Measurements from ENCODE around the gene PPEF1. TPM values are rescaled to one million over a fixed set of nuclear protein-coding genes. Genes with fewer than 3 reads are reported as not detected.

The PPEF1 gene
- total and polyA plus RNA-seq, 2 of the 4 experiments (the other 2 are of a cell fraction), result not detected

DNA sequence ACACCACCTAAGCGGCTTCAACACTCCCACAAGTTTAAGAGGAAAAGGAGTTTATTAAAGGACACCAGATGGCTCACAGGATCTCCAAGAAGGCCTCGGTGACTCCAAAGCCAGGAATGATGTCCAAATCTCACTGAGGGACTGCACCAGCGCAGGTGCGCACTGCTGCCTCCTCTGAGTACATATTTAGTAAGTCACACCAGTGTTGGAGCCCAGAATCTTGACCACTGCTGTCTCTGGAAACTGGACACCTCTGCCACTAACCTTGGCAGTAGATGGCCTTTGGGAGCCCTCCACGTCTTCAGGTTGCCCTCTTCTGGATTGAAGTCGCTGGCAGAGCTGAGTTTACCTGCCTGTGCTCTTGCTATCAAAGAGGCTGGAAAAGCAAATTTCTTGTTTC, 25.4 kb upstream of the PPEF1 start:
- Histone ChIP-seq H4K5ac (ENCODE audit: low read depth, low read length) (no peak overlapping the region), H3K79me1 (ENCODE audit: low read depth in 1 of 2, low read length in 2 of 2) (no peaks in the 10 kb centered on the region), H3K9me3 (ENCODE audit: control insufficient read depth, insufficient read depth, low read length) (no peaks in the 10 kb centered on the region; the same call in 1 of the 2 replicates), H2AK5ac (ENCODE audit: low read depth, low read length) (no peak overlapping the region), H3K4me2 (ENCODE audit: low read depth, low read length) (no peak overlapping the region), H3K36me3 (ENCODE audit: control insufficient read depth, insufficient read depth, low read length) (no peaks in the 10 kb centered on the region), H4K20me1 (ENCODE audit: insufficient read depth, low read length) (no peaks in the 10 kb centered on the region), H3K56ac (ENCODE audit: extremely low read depth, insufficient read depth, low read length) (no peak overlapping the region), H4K8ac (ENCODE audit: low read depth in 2 of 2, low read length in 2 of 2) (no peak overlapping the region), H2BK15ac (ENCODE audit: low read depth, low read length) (no peak overlapping the region), H3K9ac (ENCODE audit: low read depth, low read length) (no peak overlapping the region), H2AK9ac (replicated peaks; ENCODE audit: low read depth, low read length, poor library complexity) (no peak overlapping the region), H3K27me3 (ENCODE audit: control insufficient read depth, insufficient read depth, low read length) (no peaks in the 10 kb centered on the region), H2BK120ac (ENCODE audit: low read depth, low read length) (no peak overlapping the region), H3K9me1 (ENCODE audit: insufficient read depth, low read length) (no peaks in the 10 kb centered on the region), H3K18ac (ENCODE audit: low read depth, low read length) (no peak overlapping the region), H3K27ac (ENCODE audit: insufficient read depth, low read length) (no peak overlapping the region), H2AFZ (replicated peaks; ENCODE audit: low read length, poor library complexity) (no peak overlapping the region), H3K23ac (ENCODE audit: low read depth, low read length) (no peak overlapping the region), H2BK5ac (ENCODE audit: low read depth, low read length, poor library complexity, severe bottlenecking) (no peak overlapping the region), H3K4me1 (ENCODE audit: control insufficient read depth, insufficient read depth, low read length) (no peaks in the 10 kb centered on the region), H4K91ac (ENCODE audit: insufficient read depth, low read depth, low read length) (no peak overlapping the region), H3K4ac (ENCODE audit: low read depth, low read length) (no peak overlapping the region), H3K4me3 (ENCODE audit: insufficient read depth, low read depth, low read length) (no peak overlapping the region), H3K14ac (replicated peaks; ENCODE audit: low read depth, low read length) (no peak overlapping the region), H2BK20ac (ENCODE audit: low read depth, low read length) (no peak overlapping the region)
- ChIA-PET POLR2A (ENCODE audit: unreplicated experiment) (no interaction called here), CTCF (no interaction called here)
- WGBS, 2 experiments (ENCODE audit: extremely low coverage in 2 of 2, insufficient read length in 1 of 2), result no CpG with 5 or more reads among the region's 6 CpGs
- dilution Hi-C loops (cut with HindIII; ENCODE audit: low sequenced_read_pairs, unreplicated experiment), result no loop called here
- ATAC-seq (ENCODE audit: low read depth), result no peak
- TF ChIP-seq CHD1 (IDR thresholded peaks at IDR 0.05; ENCODE audit: low read depth, low read length) (no peak), MAZ (IDR thresholded peaks at IDR 0.05; ENCODE audit: borderline replicate concordance, low read depth, low read length) (no peak)
- no peak for DNase-seq
- in situ Hi-C loops (cut with MboI; ENCODE audit: low sequenced_read_pairs), result loop anchor here (10.0 kb wide), 1 partner anchor 257 kb away; the partner anchor contains the start of gene CDKL5
- intact Hi-C loops (cut with micrococcal nuclease), result no loop called here
- no TSS peak for BruUV-seq (replicated peaks)
